Cardiac fibroblast (primary cell): ENCODE results near the gene GABRG3.

ENCODE experiments used
- DNase-seq, 2 donors: peaks; one replicate each; pipeline versions ENCODE4 v3.0.0 to v3.0.0-alpha.2; 2010; ENCODE audit warnings: low read depth in 2 of 2
- H3K4me3 ChIP-seq, 2 donors: replicated peaks in 1 of 2; 1 replicate in 1 of 2; 2 replicates in 1 of 2; pipeline ENCODE4 v1.5.1; 2011; ENCODE audit warnings: low read depth in 2 of 2, low read length in 2 of 2, mild to moderate bottlenecking in 2 of 2, moderate library complexity in 1 of 2
- CTCF ChIP-seq: IDR thresholded peaks from one replicate; pipeline ENCODE4 v1.5.1; 2011; ENCODE audit warnings: low read depth, mild to moderate bottlenecking, low read length, inconsistent platforms

GABRG3 gene

GRCh38 chr15:27564656-27565055, 593.7 kb downstream of the GABRG3 start:
- H3K4me3 ChIP-seq = no peak overlapping the region
- no peak for TF ChIP-seq CTCF
- DNase-seq = no peak

- TF ChIP-seq CTCF = no peak
- no peak overlapping the region for H3K4me3 ChIP-seq
- DNase-seq = no peak
Measured at GRCh38 chr15:27570746-27571145, 599.8 kb downstream of the GABRG3 start.

- no peak for TF ChIP-seq CTCF
- H3K4me3 ChIP-seq = no peak overlapping the region
- DNase-seq = no peak
Measured at GRCh38 chr15:27573805-27574485, 603.0 kb downstream of the GABRG3 start.

- DNase-seq = no peak
- TF ChIP-seq CTCF = no peak
Measured at GRCh38 chr15:27574541-27575054, 603.6 kb downstream of the GABRG3 start.

GRCh38 chr15:27575521-27575920, 604.5 kb downstream of the GABRG3 start:
- H3K4me3 ChIP-seq = no peak overlapping the region
- no peak for TF ChIP-seq CTCF
- DNase-seq = no peak

More at GRCh38 chr15:27574541-27575054, 603.6 kb downstream of the GABRG3 start:
- H3K4me3 ChIP-seq = no peak overlapping the region

- DNase-seq = no peak
- TF ChIP-seq CTCF = no peak
- H3K4me3 ChIP-seq = no peak overlapping the region
Measured at GRCh38 chr15:27576576-27576975, 605.6 kb downstream of the GABRG3 start.

- DNase-seq = no peak
- TF ChIP-seq CTCF = no peak
- no peak overlapping the region for H3K4me3 ChIP-seq
Measured at GRCh38 chr15:27579738-27580137, 608.8 kb downstream of the GABRG3 start.
